NCI-H128 (cell line): Measurements from ENCODE around the gene CLPTM1L.
"Not testable (repeated sequence)": the region's sequence is repeated elsewhere in the genome, so short reads cannot be mapped to it uniquely, and the experiment has no call there.

ENCODE experiments used
- DNase-seq: peaks from one replicate; lab custom pipeline; 2025; ENCODE audit not compliant: unreplicated experiment; lab: John Stamatoyannopoulos, UW

Gene CLPTM1L

GRCh38 chr5:1278656-1279442 is 66.0 kb downstream of the CLPTM1L start:
- DNase-seq: no peak

- DNase-seq: no peak
Measured at GRCh38 chr5:1278216-1278615, 66.7 kb downstream of the CLPTM1L start.

- no peak for DNase-seq
Measured at GRCh38 chr5:1277781-1278180, 67.1 kb downstream of the CLPTM1L start.

GRCh38 chr5:1277331-1277730 is 67.6 kb downstream of the CLPTM1L start:
- no peak for DNase-seq

- no peak for DNase-seq
Measured at GRCh38 chr5:1276930-1277329, 68.0 kb downstream of the CLPTM1L start.

GRCh38 chr5:1275397-1276391 is 69.2 kb downstream of the CLPTM1L start:
- not testable (repeated sequence) for DNase-seq

GRCh38 chr5:1274471-1274870 is 70.4 kb downstream of the CLPTM1L start:
- DNase-seq: no peak

- no peak for DNase-seq
Measured at GRCh38 chr5:1273745-1274144, 71.2 kb downstream of the CLPTM1L start.

- no peak for DNase-seq
Measured at GRCh38 chr5:1272201-1272600, 72.7 kb downstream of the CLPTM1L start.

GRCh38 chr5:1270933-1271914 is 73.7 kb downstream of the CLPTM1L start:
- no peak for DNase-seq

- DNase-seq: no peak
Measured at GRCh38 chr5:1270426-1270825, 74.5 kb downstream of the CLPTM1L start.

- DNase-seq: no peak
Measured at GRCh38 chr5:1268666-1269065, 76.2 kb downstream of the CLPTM1L start.

- no peak for DNase-seq
Measured at GRCh38 chr5:1268056-1268455, 76.8 kb downstream of the CLPTM1L start.
